D721Med (cell line): ENCODE data around the gene LDHB.
"Not testable (repeated sequence)": the region's sequence is repeated elsewhere in the genome, so short reads cannot be mapped to it uniquely, and the experiment has no call there.

Experiments
- DNase-seq: peaks from one replicate; pipeline ENCODE4 v3.0.0; 2011; ENCODE audit warnings: low spot score; ENCODE audit not compliant: insufficient read length
- FAIRE-seq: peaks from 2 replicates; lab custom pipeline; 2011; peaks lifted over from hg19 to GRCh38; lab: Jason Lieb, UNC
- TF ChIP-seq, protein P1 (sequence below): IDR thresholded peaks from 2 replicates; pipeline ENCODE4 v1.5.1; 2012; ENCODE audit warnings: mild to moderate bottlenecking, control low read depth; ENCODE audit not compliant: insufficient read depth; ENCODE audit errors: missing control alignments

Gene LDHB

DNA sequence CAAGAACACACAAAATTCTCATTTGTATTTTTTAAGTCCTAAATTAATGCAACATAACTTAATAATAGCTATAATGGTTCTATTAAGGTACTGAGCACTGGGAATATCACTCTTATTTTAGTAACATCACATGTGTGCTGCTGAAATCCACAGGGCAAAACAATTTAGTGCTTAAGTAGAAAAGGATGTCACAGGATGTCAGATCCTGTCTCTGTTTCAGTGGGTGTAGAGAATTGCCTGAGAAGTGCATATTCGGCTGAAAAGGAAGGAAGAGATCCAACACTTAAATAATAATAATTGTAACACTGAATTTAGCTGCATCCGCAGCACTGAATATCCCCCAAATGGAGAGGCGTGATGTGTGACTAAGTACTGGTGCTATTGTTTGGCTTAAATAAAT lies 8.6 kb downstream of the LDHB start:
- no peak for DNase-seq
- FAIRE-seq, result no peak
- TF ChIP-seq, protein P1, sequence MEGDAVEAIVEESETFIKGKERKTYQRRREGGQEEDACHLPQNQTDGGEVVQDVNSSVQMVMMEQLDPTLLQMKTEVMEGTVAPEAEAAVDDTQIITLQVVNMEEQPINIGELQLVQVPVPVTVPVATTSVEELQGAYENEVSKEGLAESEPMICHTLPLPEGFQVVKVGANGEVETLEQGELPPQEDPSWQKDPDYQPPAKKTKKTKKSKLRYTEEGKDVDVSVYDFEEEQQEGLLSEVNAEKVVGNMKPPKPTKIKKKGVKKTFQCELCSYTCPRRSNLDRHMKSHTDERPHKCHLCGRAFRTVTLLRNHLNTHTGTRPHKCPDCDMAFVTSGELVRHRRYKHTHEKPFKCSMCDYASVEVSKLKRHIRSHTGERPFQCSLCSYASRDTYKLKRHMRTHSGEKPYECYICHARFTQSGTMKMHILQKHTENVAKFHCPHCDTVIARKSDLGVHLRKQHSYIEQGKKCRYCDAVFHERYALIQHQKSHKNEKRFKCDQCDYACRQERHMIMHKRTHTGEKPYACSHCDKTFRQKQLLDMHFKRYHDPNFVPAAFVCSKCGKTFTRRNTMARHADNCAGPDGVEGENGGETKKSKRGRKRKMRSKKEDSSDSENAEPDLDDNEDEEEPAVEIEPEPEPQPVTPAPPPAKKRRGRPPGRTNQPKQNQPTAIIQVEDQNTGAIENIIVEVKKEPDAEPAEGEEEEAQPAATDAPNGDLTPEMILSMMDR, result no peak

DNA sequence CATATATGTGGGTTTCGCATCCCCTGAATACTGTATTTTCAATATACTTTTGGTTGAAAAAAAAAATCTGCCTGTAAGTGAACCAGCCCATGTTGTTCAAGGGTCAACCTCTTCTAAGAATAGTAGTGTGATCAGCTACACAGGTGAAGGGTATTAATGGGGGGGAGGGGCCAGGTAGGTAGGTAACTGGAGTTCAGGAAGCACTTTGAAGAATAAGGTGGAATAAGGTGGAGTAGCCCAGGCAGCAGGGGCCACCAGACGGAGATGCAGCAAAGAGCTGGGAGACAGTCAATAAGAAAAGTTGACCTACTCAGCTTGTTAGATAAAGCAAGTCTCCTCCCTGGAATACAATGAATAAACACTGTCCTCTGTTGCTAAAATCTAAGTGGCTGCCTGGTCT lies 9.3 kb downstream of the LDHB start:
- TF ChIP-seq, protein P1, result no peak
- DNase-seq (no peak), FAIRE-seq (no peak)

DNA sequence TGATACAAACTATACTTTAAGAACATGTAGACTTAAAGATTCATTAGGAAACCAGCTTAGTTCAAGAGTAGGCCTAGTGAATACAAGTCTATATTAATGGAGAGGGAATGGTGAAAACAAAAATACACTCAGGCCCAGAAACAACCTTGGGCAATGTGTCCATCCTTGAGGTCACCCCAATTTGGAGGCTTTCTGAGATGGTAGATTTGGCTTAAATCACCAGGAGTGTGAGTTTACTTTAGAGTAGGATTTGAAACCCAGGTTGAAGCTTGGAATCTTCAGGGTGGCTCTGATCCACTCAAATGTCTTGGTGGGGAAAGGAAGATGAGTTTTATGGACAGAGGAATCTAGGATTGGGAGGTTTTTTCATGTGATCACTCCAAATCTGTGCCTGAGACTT lies 10.5 kb downstream of the LDHB start:
- DNase-seq (no peak), FAIRE-seq (no peak)
- TF ChIP-seq, protein P1, result no peak

DNA sequence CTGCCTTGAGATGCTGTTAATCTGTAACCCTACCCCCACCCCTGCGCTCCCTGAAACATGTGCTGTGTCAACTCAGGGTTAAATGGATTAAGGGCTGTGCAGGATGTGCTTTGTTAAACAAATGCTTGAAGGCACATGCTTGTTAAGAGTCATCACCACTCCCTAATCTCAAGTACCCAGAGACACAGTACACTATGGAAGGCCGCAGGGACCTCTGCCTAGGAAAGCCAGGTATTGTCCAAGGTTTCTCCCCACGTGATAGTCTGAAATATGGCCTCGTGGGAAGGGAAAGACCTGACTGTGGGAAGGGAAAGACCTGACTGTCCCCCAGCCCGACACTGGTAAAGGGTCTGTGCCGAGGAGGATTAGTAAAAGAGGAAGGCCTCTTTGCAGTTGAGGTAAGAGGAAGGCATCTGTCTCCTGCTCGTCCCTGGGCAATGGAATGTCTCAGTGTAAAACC lies 12.6 kb downstream of the LDHB start:
- not testable (repeated sequence) for DNase-seq, FAIRE-seq

DNA sequence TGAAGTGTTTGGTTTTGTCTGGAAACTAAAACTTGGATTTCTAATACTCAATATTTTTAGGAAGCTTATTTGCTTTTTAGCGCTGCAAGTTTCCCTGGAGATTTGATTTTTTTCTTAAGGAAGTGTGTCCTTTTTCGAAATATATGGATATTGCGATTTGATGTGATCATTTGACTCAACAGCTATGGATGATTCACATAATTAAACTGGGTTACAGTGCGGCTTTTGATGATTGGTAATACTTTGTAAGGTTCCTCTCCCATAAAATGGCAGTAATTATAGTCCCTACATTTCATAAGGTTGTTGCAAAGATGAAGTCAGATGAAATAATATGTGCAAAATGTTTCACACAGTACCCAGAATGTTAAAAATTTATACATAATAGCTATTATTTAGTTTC lies 13.1 kb downstream of the LDHB start:
- TF ChIP-seq, protein P1, result no peak
- no peak for DNase-seq
- FAIRE-seq, result no peak

DNA sequence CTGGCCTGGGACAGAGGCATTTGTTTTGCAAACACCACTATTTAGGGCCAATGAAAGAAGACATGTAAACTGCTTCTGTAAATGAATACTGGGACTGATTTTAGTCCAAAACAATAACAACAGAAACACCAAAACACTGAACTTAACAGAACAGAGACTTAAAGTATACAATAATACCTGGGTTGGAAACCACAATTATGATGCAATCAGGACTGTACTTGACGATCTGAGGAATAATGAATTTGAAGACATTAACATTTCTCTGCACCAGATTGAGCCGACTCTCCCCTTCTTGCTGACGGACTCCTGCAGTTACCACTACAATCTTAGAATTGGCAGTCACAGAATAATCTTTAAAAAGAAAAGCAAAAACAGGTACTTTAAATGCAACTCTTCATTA lies 13.9 kb downstream of the LDHB start:
- DNase-seq, result no peak
- FAIRE-seq, result peak; percentile 58
- TF ChIP-seq, protein P1, result no peak

DNA sequence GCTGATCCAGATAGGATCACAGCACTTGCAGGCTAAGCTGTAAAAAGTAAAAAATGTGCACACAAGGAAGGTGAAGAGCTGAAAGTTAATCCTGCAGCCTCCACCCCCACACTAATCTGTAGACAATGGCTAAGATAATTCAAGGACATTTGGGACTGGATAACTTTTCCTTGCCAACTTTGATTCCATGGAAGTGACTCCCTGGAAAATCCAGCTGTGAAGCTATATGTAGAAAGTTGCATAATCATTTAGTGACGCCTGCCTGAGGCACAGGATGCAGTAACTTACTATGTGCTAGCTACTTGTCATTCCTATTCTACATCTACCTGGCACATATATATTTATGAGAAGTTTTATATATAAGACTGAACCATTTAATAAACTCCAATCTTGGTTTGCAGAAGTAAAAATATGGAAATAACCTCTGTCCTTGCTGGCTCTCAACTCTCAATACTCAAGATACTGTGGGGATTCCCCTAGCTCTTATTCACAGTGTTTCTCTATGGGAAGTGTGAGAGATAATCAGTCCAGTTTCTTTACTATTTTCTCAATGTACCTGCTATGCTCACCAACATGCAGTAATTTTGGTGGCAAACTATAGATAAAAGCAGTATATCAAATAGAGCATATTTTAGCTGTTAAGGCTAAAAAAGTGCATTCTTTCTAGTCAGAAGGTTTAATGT lies 14.8 kb downstream of the LDHB start:
- no peak for DNase-seq
- peak; percentile 67 for FAIRE-seq
- TF ChIP-seq, protein P1, result no peak
